GM23338 (cell line): Measurements from ENCODE around the gene COX5B. TPM values are rescaled to one million over a fixed set of nuclear protein-coding genes. Genes with fewer than 3 reads are reported as not detected.

ENCODE experiments used
- ATAC-seq: fragments of 200-7000 bp; cut with Tn5 transposase; 3 replicates; pipeline ENCODE4 v1.9.1; 2020
- DNase-seq: peaks from one replicate; pipeline ENCODE4 v3.0.0-alpha.2; 2015; ENCODE audit warnings: low spot score
- H2AFZ ChIP-seq: fragments of 200-600 bp; sonication (generic); 2 replicates; pipeline ENCODE4 v1.8.0; 2016; ENCODE audit warnings: antibody characterized with exemption, mild to moderate bottlenecking, moderate library complexity
- H3F3A ChIP-seq: fragments of 200-600 bp; sonication (generic); replicated peaks from 2 replicates; pipeline ENCODE4 v1.8.0; 2017; ENCODE audit warnings: antibody characterized with exemption, mixed run types, low read depth
- H3K27ac ChIP-seq: fragments of 200-600 bp; sonication (generic); 2 replicates; pipeline ENCODE4 v1.6.1; 2016; ENCODE audit warnings: low read depth
- H3K27me3 ChIP-seq: fragments of 200-600 bp; sonication (generic); 2 replicates; pipeline ENCODE4 v1.8.0; 2016; ENCODE audit warnings: mild to moderate bottlenecking, mixed run types, moderate library complexity; ENCODE audit not compliant: insufficient read depth
- H3K36me3 ChIP-seq: fragments of 200-600 bp; sonication (generic); 2 replicates; pipeline ENCODE4 v1.8.0; 2016; ENCODE audit warnings: mild to moderate bottlenecking; ENCODE audit not compliant: insufficient read depth
- H3K4me1 ChIP-seq: fragments of 200-600 bp; sonication (generic); 2 replicates; pipeline ENCODE4 v1.8.0; 2016; ENCODE audit warnings: mild to moderate bottlenecking, moderate library complexity; ENCODE audit not compliant: insufficient read depth
- H3K4me2 ChIP-seq: fragments of 200-600 bp; sonication (generic); 2 replicates; pipeline ENCODE4 v1.7.1; 2017; ENCODE audit warnings: mixed run types
- H3K4me3 ChIP-seq: fragments of 200-600 bp; sonication (generic); 2 replicates; pipeline ENCODE4 v1.6.1; 2016; ENCODE audit warnings: mixed run types
- H3K79me2 ChIP-seq: fragments of 200-600 bp; sonication (generic); replicated peaks from 2 replicates; pipeline ENCODE4 v1.8.0; 2017; ENCODE audit warnings: mild to moderate bottlenecking; ENCODE audit not compliant: insufficient read depth
- H3K9me2 ChIP-seq: fragments of 200-600 bp; sonication (generic); 2 replicates; pipeline ENCODE4 v1.8.0; 2017; ENCODE audit not compliant: insufficient read depth
- H4K20me1 ChIP-seq: fragments of 200-600 bp; sonication (generic); replicated peaks from 2 replicates; pipeline ENCODE4 v1.8.0; 2017; ENCODE audit warnings: mild to moderate bottlenecking; ENCODE audit not compliant: insufficient read depth
- H3K27ac Mint-ChIP-seq: 2 replicates; pipeline ENCODE4 v1.8.0; 2020; ENCODE audit warnings: inconsistent platforms, mild to moderate bottlenecking, moderate library complexity, mixed read lengths
- H3K27me3 Mint-ChIP-seq: 3 replicates; pipeline ENCODE4 v1.8.0; 2022; ENCODE audit warnings: low read depth, mild to moderate bottlenecking, moderate library complexity, mixed read lengths, inconsistent platforms; ENCODE audit not compliant: insufficient read depth, poor library complexity
- H3K36me3 Mint-ChIP-seq: 3 replicates; pipeline ENCODE4 v1.8.0; 2021; ENCODE audit warnings: low read depth, mild to moderate bottlenecking, inconsistent platforms, moderate library complexity, mixed read lengths
- H3K4me1 Mint-ChIP-seq: 3 replicates; pipeline ENCODE4 v1.8.0; 2020; ENCODE audit warnings: mild to moderate bottlenecking, inconsistent platforms, mixed read lengths
- H3K4me3 Mint-ChIP-seq: 3 replicates; pipeline ENCODE4 v1.8.0; 2021; ENCODE audit warnings: moderate library complexity, mild to moderate bottlenecking, inconsistent platforms, mixed read lengths
- H3K9me3 Mint-ChIP-seq: 3 replicates; pipeline ENCODE4 v1.8.0; 2020; ENCODE audit warnings: moderate library complexity, mild to moderate bottlenecking, inconsistent platforms, mixed read lengths
- JUNB ChIP-seq: IDR thresholded peaks from one replicate; pipeline ENCODE4 v1.6.1; 2016; ENCODE audit warnings: antibody characterized with exemption; ENCODE audit not compliant: unreplicated experiment
- ZNF114 ChIP-seq: fragments of 250-450 bp; sonication (Bioruptor Pico); IDR thresholded peaks from 2 replicates; pipeline ENCODE4 v1.5.0; 2020; ENCODE audit warnings: mild to moderate bottlenecking, moderate library complexity
- polyA plus RNA-seq: library from polyadenylated mRNA; unstranded; fragments of >200 nt; fragmentation: Nextera tagmentation; extraction: Ambion mirVana; gene quantifications from 2 replicates; pipeline ENCODE4 v1.2.1, GENCODE V29; 2016
- total RNA-seq: library from RNA; depleted of rRNA; stranded (reverse); fragments of >200 nt; shearing (Covaris generic); gene quantifications from 2 replicates; pipeline ENCODE4 v1.2.3, GENCODE V29; 2014
- TF ChIP-seq, protein P1 (sequence below): fragments of 250-450 bp; sonication (Bioruptor Pico); IDR thresholded peaks from 2 replicates; pipeline ENCODE4 v1.5.0; 2020; ENCODE audit warnings: mild to moderate bottlenecking, moderate library complexity
- TF ChIP-seq, protein P2 (sequence below), 2 experiments: fragments of 200-600 bp in 1 of 2; sonication (generic) in 1 of 2; conservative IDR thresholded peaks; 2 replicates each; pipeline versions ENCODE4 v1.5.1 to v1.6.1; 2016 to 2017; ENCODE audit warnings: antibody characterized with exemption in 2 of 2, low read depth in 2 of 2, mild to moderate bottlenecking in 2 of 2, moderate library complexity in 1 of 2

Gene COX5B
- total and polyA plus RNA-seq, 2 experiments from 2014 or later, result 260 to 666 TPM

DNA sequence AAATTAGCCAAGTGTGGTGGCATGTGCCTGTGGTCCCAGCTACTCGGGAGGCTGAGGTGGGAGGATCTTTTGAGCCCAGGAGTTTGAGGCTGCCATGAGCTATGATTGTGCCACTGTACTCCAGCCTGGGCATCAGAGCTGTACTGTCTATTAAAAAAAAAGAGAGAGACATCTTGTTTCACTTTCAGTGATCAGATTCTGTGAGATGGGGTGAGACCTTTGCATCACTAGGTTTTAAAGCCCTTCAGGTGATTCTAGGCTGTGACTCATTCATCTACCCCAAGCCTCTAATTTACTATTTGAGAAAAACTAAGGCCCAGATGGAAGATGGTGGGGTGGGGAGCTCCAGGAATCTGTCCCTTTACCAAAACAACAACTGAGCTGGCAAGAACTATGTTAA is 30.8 kb downstream of the COX5B start (continued):
- TF ChIP-seq, protein P1, sequence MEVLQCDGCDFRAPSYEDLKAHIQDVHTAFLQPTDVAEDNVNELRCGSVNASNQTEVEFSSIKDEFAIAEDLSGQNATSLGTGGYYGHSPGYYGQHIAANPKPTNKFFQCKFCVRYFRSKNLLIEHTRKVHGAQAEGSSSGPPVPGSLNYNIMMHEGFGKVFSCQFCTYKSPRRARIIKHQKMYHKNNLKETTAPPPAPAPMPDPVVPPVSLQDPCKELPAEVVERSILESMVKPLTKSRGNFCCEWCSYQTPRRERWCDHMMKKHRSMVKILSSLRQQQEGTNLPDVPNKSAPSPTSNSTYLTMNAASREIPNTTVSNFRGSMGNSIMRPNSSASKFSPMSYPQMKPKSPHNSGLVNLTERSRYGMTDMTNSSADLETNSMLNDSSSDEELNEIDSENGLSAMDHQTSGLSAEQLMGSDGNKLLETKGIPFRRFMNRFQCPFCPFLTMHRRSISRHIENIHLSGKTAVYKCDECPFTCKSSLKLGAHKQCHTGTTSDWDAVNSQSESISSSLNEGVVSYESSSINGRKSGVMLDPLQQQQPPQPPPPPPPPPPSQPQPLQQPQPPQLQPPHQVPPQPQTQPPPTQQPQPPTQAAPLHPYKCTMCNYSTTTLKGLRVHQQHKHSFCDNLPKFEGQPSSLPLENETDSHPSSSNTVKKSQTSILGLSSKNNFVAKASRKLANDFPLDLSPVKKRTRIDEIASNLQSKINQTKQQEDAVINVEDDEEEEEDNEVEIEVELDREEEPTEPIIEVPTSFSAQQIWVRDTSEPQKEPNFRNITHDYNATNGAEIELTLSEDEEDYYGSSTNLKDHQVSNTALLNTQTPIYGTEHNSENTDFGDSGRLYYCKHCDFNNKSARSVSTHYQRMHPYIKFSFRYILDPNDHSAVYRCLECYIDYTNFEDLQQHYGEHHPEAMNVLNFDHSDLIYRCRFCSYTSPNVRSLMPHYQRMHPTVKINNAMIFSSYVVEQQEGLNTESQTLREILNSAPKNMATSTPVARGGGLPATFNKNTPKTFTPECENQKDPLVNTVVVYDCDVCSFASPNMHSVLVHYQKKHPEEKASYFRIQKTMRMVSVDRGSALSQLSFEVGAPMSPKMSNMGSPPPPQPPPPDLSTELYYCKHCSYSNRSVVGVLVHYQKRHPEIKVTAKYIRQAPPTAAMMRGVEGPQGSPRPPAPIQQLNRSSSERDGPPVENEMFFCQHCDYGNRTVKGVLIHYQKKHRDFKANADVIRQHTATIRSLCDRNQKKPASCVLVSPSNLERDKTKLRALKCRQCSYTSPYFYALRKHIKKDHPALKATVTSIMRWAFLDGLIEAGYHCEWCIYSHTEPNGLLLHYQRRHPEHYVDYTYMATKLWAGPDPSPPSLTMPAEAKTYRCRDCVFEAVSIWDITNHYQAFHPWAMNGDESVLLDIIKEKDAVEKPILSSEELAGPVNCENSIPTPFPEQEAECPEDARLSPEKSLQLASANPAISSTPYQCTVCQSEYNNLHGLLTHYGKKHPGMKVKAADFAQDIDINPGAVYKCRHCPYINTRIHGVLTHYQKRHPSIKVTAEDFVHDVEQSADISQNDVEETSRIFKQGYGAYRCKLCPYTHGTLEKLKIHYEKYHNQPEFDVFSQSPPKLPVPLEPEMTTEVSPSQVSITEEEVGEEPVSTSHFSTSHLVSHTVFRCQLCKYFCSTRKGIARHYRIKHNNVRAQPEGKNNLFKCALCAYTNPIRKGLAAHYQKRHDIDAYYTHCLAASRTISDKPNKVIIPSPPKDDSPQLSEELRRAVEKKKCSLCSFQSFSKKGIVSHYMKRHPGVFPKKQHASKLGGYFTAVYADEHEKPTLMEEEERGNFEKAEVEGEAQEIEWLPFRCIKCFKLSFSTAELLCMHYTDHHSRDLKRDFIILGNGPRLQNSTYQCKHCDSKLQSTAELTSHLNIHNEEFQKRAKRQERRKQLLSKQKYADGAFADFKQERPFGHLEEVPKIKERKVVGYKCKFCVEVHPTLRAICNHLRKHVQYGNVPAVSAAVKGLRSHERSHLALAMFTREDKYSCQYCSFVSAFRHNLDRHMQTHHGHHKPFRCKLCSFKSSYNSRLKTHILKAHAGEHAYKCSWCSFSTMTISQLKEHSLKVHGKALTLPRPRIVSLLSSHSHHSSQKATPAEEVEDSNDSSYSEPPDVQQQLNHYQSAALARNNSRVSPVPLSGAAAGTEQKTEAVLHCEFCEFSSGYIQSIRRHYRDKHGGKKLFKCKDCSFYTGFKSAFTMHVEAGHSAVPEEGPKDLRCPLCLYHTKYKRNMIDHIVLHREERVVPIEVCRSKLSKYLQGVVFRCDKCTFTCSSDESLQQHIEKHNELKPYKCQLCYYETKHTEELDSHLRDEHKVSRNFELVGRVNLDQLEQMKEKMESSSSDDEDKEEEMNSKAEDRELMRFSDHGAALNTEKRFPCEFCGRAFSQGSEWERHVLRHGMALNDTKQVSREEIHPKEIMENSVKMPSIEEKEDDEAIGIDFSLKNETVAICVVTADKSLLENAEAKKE (CRISPR knock-in tag), result no peak
- no peak for TF ChIP-seq ZNF114 (CRISPR knock-in tag)
- TF ChIP-seq, protein P2, sequence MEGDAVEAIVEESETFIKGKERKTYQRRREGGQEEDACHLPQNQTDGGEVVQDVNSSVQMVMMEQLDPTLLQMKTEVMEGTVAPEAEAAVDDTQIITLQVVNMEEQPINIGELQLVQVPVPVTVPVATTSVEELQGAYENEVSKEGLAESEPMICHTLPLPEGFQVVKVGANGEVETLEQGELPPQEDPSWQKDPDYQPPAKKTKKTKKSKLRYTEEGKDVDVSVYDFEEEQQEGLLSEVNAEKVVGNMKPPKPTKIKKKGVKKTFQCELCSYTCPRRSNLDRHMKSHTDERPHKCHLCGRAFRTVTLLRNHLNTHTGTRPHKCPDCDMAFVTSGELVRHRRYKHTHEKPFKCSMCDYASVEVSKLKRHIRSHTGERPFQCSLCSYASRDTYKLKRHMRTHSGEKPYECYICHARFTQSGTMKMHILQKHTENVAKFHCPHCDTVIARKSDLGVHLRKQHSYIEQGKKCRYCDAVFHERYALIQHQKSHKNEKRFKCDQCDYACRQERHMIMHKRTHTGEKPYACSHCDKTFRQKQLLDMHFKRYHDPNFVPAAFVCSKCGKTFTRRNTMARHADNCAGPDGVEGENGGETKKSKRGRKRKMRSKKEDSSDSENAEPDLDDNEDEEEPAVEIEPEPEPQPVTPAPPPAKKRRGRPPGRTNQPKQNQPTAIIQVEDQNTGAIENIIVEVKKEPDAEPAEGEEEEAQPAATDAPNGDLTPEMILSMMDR (conservative IDR thresholded peaks at IDR 0.05; ENCODE audit: low read depth in 2 of 2), result no peak

DNA sequence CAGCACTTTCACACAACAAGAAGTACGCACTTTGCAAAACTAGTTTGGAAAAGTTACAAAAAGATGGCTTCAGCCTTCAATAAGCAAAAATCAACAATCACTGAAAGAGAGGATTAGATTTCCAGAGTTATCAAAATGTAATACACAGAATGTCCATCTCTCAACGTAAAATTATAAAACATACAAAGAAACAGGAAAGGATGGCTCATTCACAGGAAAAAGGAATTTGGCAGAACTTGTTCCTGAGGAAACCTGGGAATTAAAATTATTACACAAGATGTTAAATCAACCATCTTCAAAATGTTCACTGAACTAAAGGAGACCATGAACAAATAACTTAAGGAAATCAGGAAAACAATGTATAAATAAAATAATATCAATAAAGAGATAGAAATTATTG is 31.6 kb downstream of the COX5B start:
- H3K9me3 Mint-ChIP-seq, result peaks cover 28% of the 10 kb centered on the region
- no peak overlapping the region for H3K27ac Mint-ChIP-seq
- Histone ChIP-seq H3F3A (no peaks in the 10 kb centered on the region), H3K4me3 (no peak overlapping the region), H4K20me1 (no peaks in the 10 kb centered on the region), H3K4me1 (peaks cover 7% of the 10 kb centered on the region; the same call in 1 of the 2 replicates), H3K79me2 (no peaks in the 10 kb centered on the region), H3K27ac (no peak overlapping the region), H2AFZ (no peak overlapping the region), H3K27me3 (no peaks in the 10 kb centered on the region), H3K9me2 (0 out of 2 replicates have a peak, but pooled peaks cover 4% of the 10 kb centered on the region), H3K36me3 (no peaks in the 10 kb centered on the region), H3K4me2 (no peak overlapping the region)
- DNase-seq (no peak), ATAC-seq (no peak)
- peaks cover 9% of the 10 kb centered on the region for H3K27me3 Mint-ChIP-seq
- peaks cover 9% of the 10 kb centered on the region; the same call in 2 of the 3 replicates for H3K4me1 Mint-ChIP-seq
- peaks cover 17% of the 10 kb centered on the region; the same call in 2 of the 3 replicates for H3K36me3 Mint-ChIP-seq
- H3K4me3 Mint-ChIP-seq, result no peak overlapping the region
- TF ChIP-seq ZNF114 (CRISPR knock-in tag), result no peak
- TF ChIP-seq, protein P1 (CRISPR knock-in tag), result no peak
- no peak for TF ChIP-seq JUNB
- TF ChIP-seq, protein P2 (conservative IDR thresholded peaks at IDR 0.05; ENCODE audit: low read depth in 2 of 2), result no peak
